Fibroblast of skin of scalp (primary cell): Measurements from ENCODE around the gene SEPTIN6.

Experiments used
- DNase-seq: peaks from one replicate; pipeline ENCODE4 v3.0.0-alpha.2; 2013

SEPTIN6 gene

DNA sequence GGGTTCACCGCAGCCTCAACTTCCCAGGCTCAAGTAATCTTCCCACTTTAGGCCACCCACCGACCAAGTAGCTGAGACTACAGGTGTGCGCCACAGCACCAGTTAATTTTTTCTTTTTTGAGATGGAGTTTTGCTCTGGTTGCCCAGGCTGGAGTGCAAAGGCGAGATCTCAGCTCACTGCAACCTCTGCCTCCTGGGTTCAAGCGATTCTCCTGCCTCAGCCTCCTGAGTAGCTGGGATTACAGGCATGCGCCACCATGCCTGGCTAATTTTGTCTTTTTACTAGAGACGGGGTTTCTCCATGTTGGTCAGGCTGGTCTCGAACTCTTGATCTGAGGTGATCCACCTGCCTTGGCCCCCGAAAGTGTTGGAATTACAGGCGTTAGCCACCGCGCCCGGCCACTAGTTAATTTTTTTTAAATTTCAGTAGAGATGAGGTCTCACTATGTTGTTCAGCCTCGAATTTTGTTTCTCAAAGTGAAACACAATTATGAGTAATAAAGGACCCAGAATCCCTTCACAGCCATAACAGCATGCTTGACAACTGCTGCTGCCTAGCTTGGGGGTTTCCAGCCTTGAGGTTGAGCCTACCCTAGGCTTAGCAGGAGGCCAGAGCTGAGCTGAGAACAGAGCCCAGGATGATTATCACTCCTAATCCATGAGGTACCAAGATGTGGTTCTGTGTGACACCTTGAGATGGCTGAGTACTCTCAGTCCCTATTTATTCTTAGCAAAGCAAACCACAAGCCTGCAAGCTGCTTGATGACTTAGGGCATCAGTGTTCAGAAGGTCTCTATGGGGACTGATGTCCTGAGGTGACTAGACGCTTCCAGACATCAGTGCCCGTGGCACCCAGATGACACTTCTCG lies 45.2 kb downstream of the SEPTIN6 start:
- no peak for DNase-seq

DNA sequence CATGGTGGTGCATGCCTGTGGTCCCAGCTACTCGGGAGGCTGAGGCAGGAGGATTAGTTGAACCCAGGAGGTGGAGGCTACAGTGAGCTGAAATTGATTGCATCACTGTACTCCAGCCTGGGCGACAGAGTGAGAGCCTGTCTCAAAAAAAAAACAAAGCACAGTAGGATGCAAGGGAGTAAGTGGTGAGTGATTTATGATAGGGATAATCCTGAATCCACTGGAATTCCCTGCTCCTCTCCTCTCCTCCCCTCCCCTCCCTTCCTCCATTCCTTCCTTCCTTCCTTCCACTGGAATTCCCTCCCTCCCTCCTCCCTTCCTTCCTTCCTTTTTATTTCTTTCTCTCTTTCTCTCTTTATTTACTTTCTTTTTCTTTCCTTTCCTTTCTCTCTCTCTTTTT lies 45.9 kb downstream of the SEPTIN6 start:
- DNase-seq, result no peak

DNA sequence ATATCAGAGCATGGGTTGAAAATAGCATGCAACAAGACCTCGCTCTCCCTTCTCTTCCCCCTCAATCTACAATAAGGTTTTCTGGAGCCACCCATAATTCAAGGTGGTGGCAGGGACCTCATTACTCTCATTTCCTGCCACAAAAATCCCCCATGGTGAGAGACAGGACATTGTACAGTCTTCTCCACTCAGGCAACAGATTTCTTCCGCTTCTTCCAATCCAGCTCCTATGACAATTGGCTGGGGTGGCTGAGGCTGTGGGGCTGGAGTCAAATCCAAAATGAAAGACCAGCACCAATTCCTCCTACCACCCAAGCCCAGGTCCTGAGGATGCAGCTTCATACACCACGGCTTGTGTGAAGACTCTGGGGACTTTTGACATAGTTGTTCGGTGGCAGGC lies 46.5 kb downstream of the SEPTIN6 start:
- no peak for DNase-seq

DNA sequence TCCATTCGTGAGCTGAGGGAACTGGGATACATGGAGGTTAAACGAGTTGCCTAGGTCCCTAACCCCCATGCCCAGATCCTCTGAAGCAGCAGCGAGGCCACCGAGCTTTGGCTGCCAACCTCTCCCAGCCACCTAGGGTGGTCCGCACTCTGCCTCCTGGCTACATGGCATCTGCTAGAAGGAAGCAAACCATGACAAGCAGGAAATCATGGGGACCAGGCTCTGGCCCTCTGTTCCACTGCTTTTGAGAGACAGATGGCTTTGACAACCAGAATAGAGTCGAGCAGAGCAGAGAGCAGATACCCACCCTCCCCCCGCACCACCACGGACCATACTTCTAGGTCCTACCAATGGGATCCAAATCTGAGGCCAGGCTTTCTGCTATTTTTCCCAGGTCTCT lies 49.3 kb downstream of the SEPTIN6 start:
- no peak for DNase-seq
